AG04449 (cell line): Measurements from ENCODE around the gene SLC37A1.

Source experiments
- CTCF ChIA-PET: fragments of 350-600 bp; formaldehyde crosslinking; extraction: SDS; loops from one replicate; lab custom pipeline; 2021; ENCODE audit warnings: antibody characterized with exemption; lab: Yijun Ruan, JAX
- POLR2A ChIA-PET: fragments of 400-600, 350-600 bp; formaldehyde crosslinking; extraction: SDS; loops from one replicate; lab custom pipeline; 2020; ENCODE audit warnings: antibody characterized with exemption, inconsistent platforms; lab: Yijun Ruan, JAX
- DNase-seq: peaks from one replicate; pipeline ENCODE4 v3.0.0-alpha.2; 2010; ENCODE audit warnings: low read depth, low spot score
- H3K4me3 ChIP-seq: 2 replicates; pipeline ENCODE4 v1.5.1; 2011; ENCODE audit warnings: low read depth, mild to moderate bottlenecking, control low read depth, low read length
- CTCF ChIP-seq: IDR thresholded peaks from one replicate; pipeline ENCODE4 v1.5.1; 2011; ENCODE audit warnings: mild to moderate bottlenecking, moderate library complexity, low read length, control low read depth, inconsistent platforms; ENCODE audit not compliant: insufficient read depth; ENCODE audit errors: missing control alignments

Gene SLC37A1

DNA sequence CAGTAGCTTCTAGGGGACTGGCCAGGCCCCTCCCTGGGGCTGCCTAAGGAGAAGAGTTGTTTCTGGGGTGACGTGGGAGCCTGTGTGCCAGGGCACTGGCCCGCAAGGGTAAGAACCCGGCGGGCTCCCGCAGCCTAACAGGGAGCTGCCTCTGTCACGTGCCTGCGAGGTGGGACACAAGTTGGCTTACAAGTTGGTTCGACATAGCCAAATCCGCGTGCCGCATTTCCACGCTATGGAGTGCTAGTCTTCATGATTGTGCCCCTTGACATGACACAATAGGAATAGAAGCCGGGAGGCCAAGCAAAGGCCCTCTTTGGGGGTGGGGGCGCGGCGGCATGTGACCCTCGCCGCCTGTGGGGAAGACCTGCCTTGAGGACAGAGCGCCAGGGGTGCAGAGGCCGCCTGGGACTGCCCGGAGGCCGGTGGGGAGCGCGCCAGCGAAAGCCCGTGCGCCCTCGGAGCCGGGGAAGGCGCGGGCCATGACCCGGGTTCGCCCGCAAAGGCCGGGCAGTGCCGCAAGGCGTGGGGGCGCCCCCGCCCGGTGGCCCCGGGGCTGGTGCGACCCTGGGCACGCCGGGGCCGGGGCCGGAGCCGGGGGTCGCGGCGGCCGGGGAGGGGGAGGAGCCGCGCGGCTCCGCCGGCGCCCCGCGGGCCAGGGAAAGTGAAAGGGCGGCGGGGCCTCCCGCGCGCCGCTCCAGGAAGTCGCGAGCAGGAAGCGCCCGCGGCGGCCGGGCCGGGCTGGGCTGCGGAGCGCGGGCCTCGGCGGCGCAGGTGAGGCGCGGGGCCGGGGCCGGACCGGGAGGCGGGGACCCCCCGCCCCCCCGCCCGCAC lies at the start of gene SLC37A1:
TSS of gene SLC37A1 (plus strand) at position 702 of the 834 bp plus-strand sequence. CDS start 4,603 bp downstream, outside the sequence.
- ChIA-PET CTCF (no interaction called here), POLR2A (no interaction called here)
- H3K4me3 ChIP-seq = peak within 1 kb of the TSS; percentile 33
- no peak for DNase-seq
- TF ChIP-seq CTCF = no peak

DNA sequence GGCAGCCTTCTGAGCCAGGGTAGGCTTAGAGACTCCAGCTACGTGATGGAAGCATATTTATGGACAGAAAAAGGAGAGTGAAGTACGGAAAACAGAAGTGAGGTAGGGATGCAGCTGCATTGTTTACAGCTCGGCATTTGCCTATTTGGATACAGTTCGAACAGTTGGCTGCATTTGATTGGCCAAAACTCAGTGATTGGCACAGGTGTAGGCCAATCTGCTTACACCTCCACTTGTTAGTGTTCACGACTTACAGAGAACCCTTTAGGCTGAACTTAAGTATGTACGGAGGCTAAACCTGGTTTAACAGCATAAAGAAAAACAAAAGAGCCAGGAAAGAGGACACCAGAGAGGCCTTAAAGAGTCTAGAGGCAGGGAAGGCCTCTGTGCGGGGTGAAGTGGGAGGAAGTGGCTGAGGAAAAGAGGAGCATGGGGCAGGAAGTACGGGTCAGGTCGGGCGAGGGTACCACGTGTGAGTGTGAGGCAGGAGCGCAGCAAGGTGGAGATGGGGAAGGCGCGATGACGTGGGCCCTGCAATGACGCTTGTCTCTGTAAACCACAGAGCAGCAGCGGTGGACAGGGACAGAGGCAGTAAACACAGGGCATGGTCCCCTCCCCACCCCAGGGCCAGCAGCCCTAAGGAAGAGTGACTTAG lies 49.7 kb upstream of the SLC37A1 start:
- ChIA-PET CTCF (no interaction called here), POLR2A (no interaction called here)
- no peak for TF ChIP-seq CTCF
- no peak for DNase-seq
- H3K4me3 ChIP-seq = no peak overlapping the region

- H3K4me3 ChIP-seq = no peak overlapping the region
- ChIA-PET POLR2A (no interaction called here), CTCF (no interaction called here)
- DNase-seq = no peak
- no peak for TF ChIP-seq CTCF
Measured at GRCh38 chr21:42465008-42465802, 48.4 kb upstream of the SLC37A1 start.

GRCh38 chr21:42465803-42466127 lies 47.9 kb upstream of the SLC37A1 start:
- no peak for TF ChIP-seq CTCF
- CTCF ChIA-PET = no interaction called here
- DNase-seq = no peak
- no peak overlapping the region for H3K4me3 ChIP-seq
- POLR2A ChIA-PET = no interaction called here

DNA sequence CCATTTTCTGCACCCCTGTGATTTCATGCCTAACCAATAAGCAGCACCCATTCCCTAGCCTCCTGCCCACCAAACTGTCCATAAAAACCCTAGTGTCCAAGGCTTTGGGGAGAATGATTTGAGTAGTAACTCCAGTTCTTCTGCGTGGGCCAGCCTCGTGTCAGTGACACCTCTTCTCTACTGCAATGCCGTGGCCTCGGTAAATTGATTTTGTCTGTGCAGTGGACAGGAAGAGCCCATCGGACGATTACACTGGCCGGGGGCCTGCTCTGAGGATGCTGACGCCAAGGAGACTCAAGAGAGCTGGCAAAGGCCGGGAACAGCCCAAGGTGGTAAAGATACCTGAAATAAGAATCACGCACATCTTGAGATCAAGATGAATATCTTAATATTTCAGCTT lies 47.0 kb upstream of the SLC37A1 start:
- H3K4me3 ChIP-seq = no peak overlapping the region
- CTCF ChIA-PET = no interaction called here
- no peak for TF ChIP-seq CTCF
- no peak for DNase-seq
- POLR2A ChIA-PET = no interaction called here
